GM12875 (cell line): ENCODE results near the gene AK8.

Experiments used
- H3K4me3 ChIP-seq: one replicate; pipeline ENCODE4 v1.5.1; 2011; ENCODE audit warnings: low read depth, low read length, control low read depth
- CTCF ChIP-seq: IDR thresholded peaks from 2 replicates; pipeline ENCODE4 v1.5.1; 2011; ENCODE audit warnings: low read depth, mild to moderate bottlenecking, control low read depth, inconsistent platforms, low read length, moderate library complexity, borderline replicate concordance; ENCODE audit not compliant: insufficient read depth

The AK8 gene

GRCh38 chr9:132754236-132754635 is 123.8 kb downstream of the AK8 start:
- no peak for TF ChIP-seq CTCF
- no peak overlapping the region for H3K4me3 ChIP-seq

GRCh38 chr9:132753593-132753880 is 124.5 kb downstream of the AK8 start:
- TF ChIP-seq CTCF = no peak
- H3K4me3 ChIP-seq = no peak overlapping the region

- no peak overlapping the region for H3K4me3 ChIP-seq
- TF ChIP-seq CTCF = no peak
Observed at GRCh38 chr9:132752877-132753592, 125.0 kb downstream of the AK8 start.

- TF ChIP-seq CTCF = no peak
- no peak overlapping the region for H3K4me3 ChIP-seq
Observed at GRCh38 chr9:132750668-132751067, 127.4 kb downstream of the AK8 start.

- no peak for TF ChIP-seq CTCF
- no peak overlapping the region for H3K4me3 ChIP-seq
Observed at GRCh38 chr9:132749306-132749705, 128.8 kb downstream of the AK8 start.

GRCh38 chr9:132748450-132748849 is 129.6 kb downstream of the AK8 start:
- no peak overlapping the region for H3K4me3 ChIP-seq
- TF ChIP-seq CTCF = no peak
